ENCODE results near the gene PIK3CG. TPM values are rescaled to one million over a fixed set of nuclear protein-coding genes. Genes with fewer than 3 reads are reported as not detected.

The PIK3CG gene
- total and polyA plus RNA-seq, 10 of the 15 experiments (the other 5 are each of a cell fraction or from before 2014, with no cell fraction given): 0.79 to 7.6 (median 5.2) TPM

DNA sequence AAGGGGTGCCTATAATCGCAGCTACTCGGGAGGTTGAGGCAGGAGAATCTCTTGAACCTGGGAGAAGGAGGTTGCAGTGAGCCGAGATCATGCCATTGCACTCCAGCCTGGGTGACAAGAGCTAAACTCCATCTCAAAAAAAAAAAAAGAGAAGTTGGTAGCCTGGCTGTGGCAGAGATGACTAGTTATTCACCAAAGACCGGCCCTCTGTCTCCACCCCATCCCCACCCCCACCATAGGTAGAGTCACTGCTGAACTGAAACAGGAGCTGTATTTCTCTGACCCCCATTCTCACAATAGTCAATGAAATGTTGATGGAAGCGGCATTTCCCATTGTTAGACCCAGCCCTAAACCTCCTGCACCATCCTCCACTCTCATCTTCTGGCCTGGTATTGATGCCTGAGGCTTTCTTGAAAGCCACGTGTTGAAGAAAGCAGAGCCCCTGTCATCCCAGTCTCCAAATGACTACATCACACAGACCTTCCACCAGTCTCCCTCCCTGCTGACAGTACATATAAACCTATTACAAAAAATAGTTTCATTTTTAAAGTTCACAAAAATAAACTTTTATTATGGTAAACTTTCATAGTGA is 9.4 kb upstream of the PIK3CG start (continued):
- TF ChIP-seq, protein P1, sequence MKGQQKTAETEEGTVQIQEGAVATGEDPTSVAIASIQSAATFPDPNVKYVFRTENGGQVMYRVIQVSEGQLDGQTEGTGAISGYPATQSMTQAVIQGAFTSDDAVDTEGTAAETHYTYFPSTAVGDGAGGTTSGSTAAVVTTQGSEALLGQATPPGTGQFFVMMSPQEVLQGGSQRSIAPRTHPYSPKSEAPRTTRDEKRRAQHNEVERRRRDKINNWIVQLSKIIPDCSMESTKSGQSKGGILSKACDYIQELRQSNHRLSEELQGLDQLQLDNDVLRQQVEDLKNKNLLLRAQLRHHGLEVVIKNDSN (IDR thresholded peaks at IDR 0.05; ENCODE audit: borderline replicate concordance, extremely low read length, insufficient read depth, low read depth, low read length): no peak
- TF ChIP-seq ATF7 (IDR thresholded peaks at IDR 0.05; ENCODE audit: low read depth): no peak
- TF ChIP-seq KLF5 (IDR thresholded peaks at IDR 0.05; ENCODE audit: partially characterized antibody): no peak
- no peak for TF ChIP-seq MTA2 (IDR thresholded peaks at IDR 0.05; ENCODE audit: low read depth)
- TF ChIP-seq CHD4 (IDR thresholded peaks at IDR 0.05): no peak
- TF ChIP-seq LARP7 (IDR thresholded peaks at IDR 0.05): no peak
- no peak for TF ChIP-seq POU2F2 (IDR thresholded peaks at IDR 0.05; ENCODE audit: borderline replicate concordance, low read depth, low read length)
- TF ChIP-seq, protein P2, sequence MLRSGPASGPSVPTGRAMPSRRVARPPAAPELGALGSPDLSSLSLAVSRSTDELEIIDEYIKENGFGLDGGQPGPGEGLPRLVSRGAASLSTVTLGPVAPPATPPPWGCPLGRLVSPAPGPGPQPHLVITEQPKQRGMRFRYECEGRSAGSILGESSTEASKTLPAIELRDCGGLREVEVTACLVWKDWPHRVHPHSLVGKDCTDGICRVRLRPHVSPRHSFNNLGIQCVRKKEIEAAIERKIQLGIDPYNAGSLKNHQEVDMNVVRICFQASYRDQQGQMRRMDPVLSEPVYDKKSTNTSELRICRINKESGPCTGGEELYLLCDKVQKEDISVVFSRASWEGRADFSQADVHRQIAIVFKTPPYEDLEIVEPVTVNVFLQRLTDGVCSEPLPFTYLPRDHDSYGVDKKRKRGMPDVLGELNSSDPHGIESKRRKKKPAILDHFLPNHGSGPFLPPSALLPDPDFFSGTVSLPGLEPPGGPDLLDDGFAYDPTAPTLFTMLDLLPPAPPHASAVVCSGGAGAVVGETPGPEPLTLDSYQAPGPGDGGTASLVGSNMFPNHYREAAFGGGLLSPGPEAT (IDR thresholded peaks at IDR 0.05; ENCODE audit: low read depth): no peak
- TF ChIP-seq, protein P3, sequence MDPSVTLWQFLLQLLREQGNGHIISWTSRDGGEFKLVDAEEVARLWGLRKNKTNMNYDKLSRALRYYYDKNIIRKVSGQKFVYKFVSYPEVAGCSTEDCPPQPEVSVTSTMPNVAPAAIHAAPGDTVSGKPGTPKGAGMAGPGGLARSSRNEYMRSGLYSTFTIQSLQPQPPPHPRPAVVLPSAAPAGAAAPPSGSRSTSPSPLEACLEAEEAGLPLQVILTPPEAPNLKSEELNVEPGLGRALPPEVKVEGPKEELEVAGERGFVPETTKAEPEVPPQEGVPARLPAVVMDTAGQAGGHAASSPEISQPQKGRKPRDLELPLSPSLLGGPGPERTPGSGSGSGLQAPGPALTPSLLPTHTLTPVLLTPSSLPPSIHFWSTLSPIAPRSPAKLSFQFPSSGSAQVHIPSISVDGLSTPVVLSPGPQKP (IDR thresholded peaks at IDR 0.05; ENCODE audit: low read depth, low read length): no peak
